HepG2 (cell line): ENCODE results near the gene COL8A2. TPM values are rescaled to one million over a fixed set of nuclear protein-coding genes. Genes with fewer than 3 reads are reported as not detected.

Experiments used
- FOXM1 ChIP-seq: sonication (generic); formaldehyde crosslinking; IDR thresholded peaks from 2 replicates; pipeline ENCODE4 v1.5.0; 2020; ENCODE audit warnings: missing genetic modification reagents
- HNF4G ChIP-seq, 2 experiments: sonication (generic) in 1 of 2; formaldehyde crosslinking in 1 of 2; IDR thresholded peaks; 2 replicates each; pipeline versions ENCODE4 v1.4.0 to v1.6.1; 2011 to 2020; ENCODE audit warnings: borderline replicate concordance in 2 of 2, low read depth in 2 of 2, mild to moderate bottlenecking in 2 of 2, low read length in 1 of 2, missing genetic modification reagents in 1 of 2, moderate library complexity in 1 of 2
- KDM2A ChIP-seq: sonication (generic); formaldehyde crosslinking; IDR thresholded peaks from 2 replicates; pipeline ENCODE4 v1.4.0; 2020; ENCODE audit warnings: low read depth, missing genetic modification reagents, borderline replicate concordance
- KMT2B ChIP-seq: IDR thresholded peaks from 2 replicates; pipeline ENCODE4 v1.6.1; 2016; ENCODE audit warnings: missing genetic modification reagents, missing compliant biosample characterization
- MLX ChIP-seq: IDR thresholded peaks from 2 replicates; pipeline ENCODE4 v1.6.1; 2016
- NCOA2 ChIP-seq: sonication (generic); formaldehyde crosslinking; IDR thresholded peaks from 2 replicates; pipeline ENCODE4 v1.8.0; 2022; ENCODE audit warnings: inconsistent platforms
- NCOA5 ChIP-seq: sonication (generic); formaldehyde crosslinking; IDR thresholded peaks from 2 replicates; pipeline ENCODE4 v1.4.0; 2020; ENCODE audit warnings: missing genetic modification reagents
- NFIC ChIP-seq: IDR thresholded peaks from 2 replicates; pipeline ENCODE4 v1.6.1; 2012; ENCODE audit warnings: mild to moderate bottlenecking, low read length, inconsistent platforms
- SALL1 ChIP-seq: sonication (generic); formaldehyde crosslinking; IDR thresholded peaks from 2 replicates; pipeline ENCODE4 v1.8.0; 2022; ENCODE audit warnings: mild to moderate bottlenecking, missing genetic modification reagents
- THAP8 ChIP-seq: sonication (generic); formaldehyde crosslinking; IDR thresholded peaks from 2 replicates; pipeline ENCODE4 v1.5.1; 2020; ENCODE audit warnings: missing genetic modification reagents, mild to moderate bottlenecking, borderline replicate concordance
- ZNF160 ChIP-seq: sonication (generic); formaldehyde crosslinking; IDR thresholded peaks from 2 replicates; pipeline ENCODE4 v1.8.0; 2022; ENCODE audit warnings: mild to moderate bottlenecking, inconsistent platforms, missing genetic modification reagents
- ZNF354B ChIP-seq: sonication (generic); formaldehyde crosslinking; IDR thresholded peaks from 2 replicates; pipeline ENCODE4 v1.8.0; 2022; ENCODE audit warnings: mild to moderate bottlenecking, missing genetic modification reagents
- ZNF431 ChIP-seq: sonication (generic); formaldehyde crosslinking; IDR thresholded peaks from 2 replicates; pipeline ENCODE4 v1.9.0; 2022; ENCODE audit warnings: missing genetic modification reagents, low read depth, mild to moderate bottlenecking, borderline replicate concordance
- ZNF652 ChIP-seq: IDR thresholded peaks from 2 replicates; pipeline ENCODE4 v1.6.1; 2016; ENCODE audit warnings: low read depth, borderline replicate concordance
- ZNF790 ChIP-seq: sonication (generic); formaldehyde crosslinking; IDR thresholded peaks from 2 replicates; pipeline ENCODE4 v1.8.0; 2022; ENCODE audit warnings: missing genetic modification reagents, mild to moderate bottlenecking, borderline replicate concordance
- ZNF839 ChIP-seq: sonication (generic); formaldehyde crosslinking; IDR thresholded peaks from 2 replicates; pipeline ENCODE4 v1.4.0; 2020; ENCODE audit warnings: missing genetic modification reagents, mild to moderate bottlenecking, borderline replicate concordance
- ZXDC ChIP-seq: sonication (generic); formaldehyde crosslinking; IDR thresholded peaks from 2 replicates; pipeline ENCODE4 v1.5.0; 2020; ENCODE audit warnings: mild to moderate bottlenecking, missing genetic modification reagents
- polyA plus RNA-seq, 8 experiments: library from polyadenylated mRNA; depleted of rRNA in 3 of 8; stranded (reverse) in 7 of 8; unstranded in 1 of 8; fragments of >200 nt; fragmentation: Illumina TruSeq in 4 of 8; extraction: Trizol in 4 of 8; gene quantifications; 2 replicates each; pipeline versions ENCODE4 v1.2.1 to v1.2.3, GENCODE V29; 2011 to 2016; ENCODE audit warnings: low read depth in 4 of 8, missing spikeins in 1 of 8, mixed read lengths in 1 of 8; ENCODE audit not compliant: insufficient read depth in 1 of 8
- total RNA-seq, 5 experiments: library from RNA; depleted of rRNA; stranded (reverse); fragments of >200 nt; fragmentation: Illumina TruSeq; extraction: Trizol; gene quantifications; 2 replicates each; pipeline ENCODE4 v1.2.3, GENCODE V29; 2016; ENCODE audit warnings: low read depth in 1 of 5
- TF ChIP-seq, protein P1 (sequence below): sonication (generic); formaldehyde crosslinking; IDR thresholded peaks from 2 replicates; pipeline ENCODE4 v1.8.0; 2022; ENCODE audit warnings: missing genetic modification reagents, low read depth, mild to moderate bottlenecking, borderline replicate concordance
- TF ChIP-seq, protein P2 (sequence below): sonication (generic); formaldehyde crosslinking; conservative IDR thresholded peaks from 2 replicates; pipeline ENCODE4 v1.4.0; 2020; ENCODE audit warnings: missing genetic modification reagents
- TF ChIP-seq, protein P3 (sequence below): sonication (generic); formaldehyde crosslinking; IDR thresholded peaks from 2 replicates; pipeline ENCODE4 v1.5.0; 2020; ENCODE audit warnings: missing genetic modification reagents, mild to moderate bottlenecking, borderline replicate concordance

Gene COL8A2
- total and polyA plus RNA-seq, 2 of the 13 experiments (the other 11 are each of a cell fraction or from before 2014, with no cell fraction given): 0.13 to 0.24 TPM

DNA sequence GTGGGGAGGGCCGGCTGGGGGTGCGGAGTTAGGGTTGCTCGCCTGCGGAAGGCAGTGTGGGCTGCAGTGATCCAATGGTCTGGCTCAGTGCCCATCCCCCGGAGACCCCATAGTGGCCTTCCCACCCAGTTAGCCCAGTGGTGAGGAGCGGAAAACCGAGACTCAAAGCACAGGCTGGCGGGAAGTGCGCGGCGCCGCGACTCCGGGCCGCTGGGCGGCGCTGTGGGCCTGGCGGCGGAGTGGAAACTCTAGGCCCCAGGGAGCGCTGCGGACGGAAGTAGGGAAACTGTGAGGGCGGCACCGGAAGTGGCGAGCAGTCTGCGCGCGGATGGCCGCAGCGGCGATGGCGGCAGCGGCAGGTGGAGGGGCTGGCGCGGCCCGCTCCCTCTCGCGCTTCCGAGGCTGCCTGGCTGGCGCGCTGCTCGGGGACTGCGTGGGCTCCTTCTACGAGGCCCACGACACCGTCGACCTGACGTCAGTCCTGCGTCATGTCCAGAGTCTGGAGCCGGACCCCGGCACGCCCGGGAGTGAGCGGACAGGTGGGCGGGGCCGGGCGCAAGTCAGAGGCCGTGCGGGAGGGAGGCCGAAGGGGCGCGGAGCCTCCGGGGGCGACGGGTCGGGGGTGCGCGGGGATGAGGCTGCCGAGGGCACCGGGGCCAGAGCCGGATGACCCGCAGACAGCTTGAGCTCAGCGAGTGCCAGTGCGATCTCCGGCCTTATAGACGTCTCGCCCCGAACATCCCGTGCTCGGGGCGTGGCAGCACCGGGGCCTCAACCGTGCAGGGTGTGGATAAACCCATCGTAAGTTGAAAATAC is 36.2 kb downstream of the COL8A2 start, which contains the start of gene ADPRS (continued):
- TF ChIP-seq THAP8 (CRISPR knock-in tag) (no peak), MLX (peak; percentile 12; the same call in 1 of the 2 replicates), ZNF354B (CRISPR knock-in tag) (0 out of 2 replicates have a peak, but pooled peaks have one; percentile 82), NFIC (no peak), HNF4G (IDR thresholded peaks at IDR 0.05; ENCODE audit: borderline replicate concordance, low read depth, low read length) (no peak), HNF4G (CRISPR knock-in tag; IDR thresholded peaks at IDR 0.05; ENCODE audit: borderline replicate concordance, low read depth) (peak; percentile 87), KDM2A (peak; percentile 98), NCOA2 (CRISPR knock-in tag) (peak; percentile 58; the same call in 1 of the 2 replicates), ZNF790 (CRISPR knock-in tag) (peak; percentile 95; the same call in 1 of the 2 replicates), ZNF160 (CRISPR knock-in tag) (peak; percentile 39), ZNF652 (CRISPR knock-in tag) (no peak), ZNF839 (CRISPR knock-in tag) (peak; percentile 74; the same call in 1 of the 2 replicates), SALL1 (CRISPR knock-in tag) (peak; percentile 89), ZXDC (CRISPR knock-in tag) (no peak), ZNF431 (CRISPR knock-in tag) (peak; percentile 89), FOXM1 (no peak), NCOA5 (CRISPR knock-in tag) (no peak), KMT2B (CRISPR knock-in tag) (peak; percentile 91)
- TF ChIP-seq, protein P1, sequence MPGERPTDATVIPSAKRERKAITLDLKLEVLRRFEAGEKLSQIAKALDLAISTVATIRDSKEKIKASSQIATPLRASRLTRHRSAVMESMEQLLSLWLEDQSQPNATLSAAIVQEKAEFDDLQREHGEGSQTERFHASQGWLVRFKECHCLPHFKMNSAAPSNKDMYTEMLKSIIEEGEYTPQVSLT (CRISPR knock-in tag): peak; percentile 38; the same call in 1 of the 2 replicates
- TF ChIP-seq, protein P2, sequence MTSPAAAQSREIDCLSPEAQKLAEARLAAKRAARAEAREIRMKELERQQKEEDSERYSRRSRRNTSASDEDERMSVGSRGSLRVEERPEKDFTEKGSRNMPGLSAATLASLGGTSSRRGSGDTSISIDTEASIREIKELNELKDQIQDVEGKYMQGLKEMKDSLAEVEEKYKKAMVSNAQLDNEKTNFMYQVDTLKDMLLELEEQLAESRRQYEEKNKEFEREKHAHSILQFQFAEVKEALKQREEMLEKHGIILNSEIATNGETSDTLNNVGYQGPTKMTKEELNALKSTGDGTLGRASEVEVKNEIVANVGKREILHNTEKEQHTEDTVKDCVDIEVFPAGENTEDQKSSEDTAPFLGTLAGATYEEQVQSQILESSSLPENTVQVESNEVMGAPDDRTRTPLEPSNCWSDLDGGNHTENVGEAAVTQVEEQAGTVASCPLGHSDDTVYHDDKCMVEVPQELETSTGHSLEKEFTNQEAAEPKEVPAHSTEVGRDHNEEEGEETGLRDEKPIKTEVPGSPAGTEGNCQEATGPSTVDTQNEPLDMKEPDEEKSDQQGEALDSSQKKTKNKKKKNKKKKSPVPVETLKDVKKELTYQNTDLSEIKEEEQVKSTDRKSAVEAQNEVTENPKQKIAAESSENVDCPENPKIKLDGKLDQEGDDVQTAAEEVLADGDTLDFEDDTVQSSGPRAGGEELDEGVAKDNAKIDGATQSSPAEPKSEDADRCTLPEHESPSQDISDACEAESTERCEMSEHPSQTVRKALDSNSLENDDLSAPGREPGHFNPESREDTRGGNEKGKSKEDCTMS (CRISPR knock-in tag): no peak
- TF ChIP-seq, protein P3, sequence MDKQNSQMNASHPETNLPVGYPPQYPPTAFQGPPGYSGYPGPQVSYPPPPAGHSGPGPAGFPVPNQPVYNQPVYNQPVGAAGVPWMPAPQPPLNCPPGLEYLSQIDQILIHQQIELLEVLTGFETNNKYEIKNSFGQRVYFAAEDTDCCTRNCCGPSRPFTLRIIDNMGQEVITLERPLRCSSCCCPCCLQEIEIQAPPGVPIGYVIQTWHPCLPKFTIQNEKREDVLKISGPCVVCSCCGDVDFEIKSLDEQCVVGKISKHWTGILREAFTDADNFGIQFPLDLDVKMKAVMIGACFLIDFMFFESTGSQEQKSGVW (CRISPR knock-in tag): no peak
